Measurements from ENCODE around the gene MB21D2. TPM values are rescaled to one million over a fixed set of nuclear protein-coding genes. Genes with fewer than 3 reads are reported as not detected.

MB21D2 gene
- total and polyA plus RNA-seq, 2 donors (not counting 1 experiment from before 2014, with no cell fraction given): 0.03 to 0.20 TPM

DNA sequence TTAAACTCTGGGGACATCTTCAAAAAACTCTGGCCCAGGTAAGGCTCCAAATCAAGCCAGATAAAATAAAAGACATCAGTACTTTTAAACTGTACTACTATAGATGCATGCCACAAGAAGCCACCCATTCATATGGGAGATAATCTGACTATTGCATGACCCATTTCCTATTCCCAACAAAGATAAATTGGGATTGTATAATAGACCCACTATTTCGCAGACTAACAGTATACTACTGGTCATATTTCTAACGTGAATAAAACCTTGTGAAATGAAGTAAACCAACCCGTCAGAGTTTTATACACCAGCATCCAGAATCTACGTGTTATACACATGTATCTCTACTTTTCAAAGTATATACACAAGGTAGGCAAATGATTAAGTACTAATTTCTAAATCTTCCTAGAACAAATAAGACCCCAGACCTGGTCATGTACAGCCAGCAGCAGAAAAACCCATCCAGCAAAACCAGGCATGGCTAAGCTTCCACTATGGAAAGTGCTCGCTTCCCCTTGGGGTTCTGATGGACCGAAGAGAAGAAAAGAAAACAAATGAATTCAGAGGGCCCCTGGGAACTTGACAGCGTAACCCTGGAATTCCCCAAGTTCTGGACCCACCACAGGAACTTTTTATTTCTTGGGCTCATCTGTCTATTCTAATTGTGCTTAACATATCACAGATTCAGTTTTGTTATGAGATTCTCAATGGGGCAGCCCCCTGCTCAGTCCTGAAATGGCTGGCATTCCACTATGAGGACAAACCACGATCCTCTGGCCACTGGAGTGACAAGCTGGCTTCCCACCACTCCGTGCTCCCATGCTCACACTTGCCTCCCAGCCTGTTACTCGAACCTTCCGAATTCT, 69.1 kb downstream of the MB21D2 start:
- peaks cover 4% of the 10 kb centered on the region for H3K27me3 Mint-ChIP-seq
- no peak overlapping the region for H3K4me3 Mint-ChIP-seq
- Histone ChIP-seq H3K27me3 (replicated peaks in 1 of 4; ENCODE audit: control extremely low read depth in 1 of 4, control insufficient read depth in 3 of 4, insufficient read depth in 4 of 4, low read length in 3 of 4) (no peaks in the 10 kb centered on the region), H3K79me2 (ENCODE audit: control insufficient read depth, insufficient read depth, low read length) (no peaks in the 10 kb centered on the region), H3K36me3 (replicated peaks in 1 of 2; ENCODE audit: control extremely low read depth in 1 of 2, control insufficient read depth in 1 of 2, extremely low read depth in 1 of 2, insufficient read depth in 2 of 2, low read length in 1 of 2) (no peaks in the 10 kb centered on the region), H3K9ac (ENCODE audit: low read length) (no peak overlapping the region), H3K4me2 (replicated peaks; ENCODE audit: low read depth, low read length, poor library complexity, severe bottlenecking) (no peak overlapping the region), H3K4me1 (ENCODE audit: control insufficient read depth in 2 of 2, insufficient read depth in 2 of 2, low read length in 2 of 2) (no peaks in the 10 kb centered on the region), H3K9me3 (ENCODE audit: control extremely low read depth in 1 of 3, control insufficient read depth in 2 of 3, insufficient read depth in 1 of 3, low read length in 2 of 3) (no peaks in the 10 kb centered on the region), H3K4me3 (ENCODE audit: control extremely low read depth in 1 of 5, extremely low read depth in 1 of 5, insufficient read depth in 1 of 5, low read depth in 2 of 5, low read length in 4 of 5) (no peak overlapping the region), H4K20me1 (ENCODE audit: control insufficient read depth, insufficient read depth, low read length, poor library complexity, severe bottlenecking) (no peaks in the 10 kb centered on the region), H2AFZ (ENCODE audit: insufficient read depth, low read depth, low read length, poor library complexity, severe bottlenecking) (no peak overlapping the region), H3K27ac (ENCODE audit: low read length in 2 of 2) (no peak overlapping the region)
- no peaks in the 10 kb centered on the region for H3K9me3 Mint-ChIP-seq (ENCODE audit: insufficient read depth)
- no peak for ATAC-seq (ENCODE audit: low read depth)
- 32% methylated on average over 3 of the region's 11 CpGs for WGBS (ENCODE audit: insufficient coverage)
- no peak for TF ChIP-seq EZH2 (IDR thresholded peaks at IDR 0.05; ENCODE audit: borderline replicate concordance, insufficient read depth, low read depth, low read length, poor library complexity, severe bottlenecking)
- TF ChIP-seq, protein P1, sequence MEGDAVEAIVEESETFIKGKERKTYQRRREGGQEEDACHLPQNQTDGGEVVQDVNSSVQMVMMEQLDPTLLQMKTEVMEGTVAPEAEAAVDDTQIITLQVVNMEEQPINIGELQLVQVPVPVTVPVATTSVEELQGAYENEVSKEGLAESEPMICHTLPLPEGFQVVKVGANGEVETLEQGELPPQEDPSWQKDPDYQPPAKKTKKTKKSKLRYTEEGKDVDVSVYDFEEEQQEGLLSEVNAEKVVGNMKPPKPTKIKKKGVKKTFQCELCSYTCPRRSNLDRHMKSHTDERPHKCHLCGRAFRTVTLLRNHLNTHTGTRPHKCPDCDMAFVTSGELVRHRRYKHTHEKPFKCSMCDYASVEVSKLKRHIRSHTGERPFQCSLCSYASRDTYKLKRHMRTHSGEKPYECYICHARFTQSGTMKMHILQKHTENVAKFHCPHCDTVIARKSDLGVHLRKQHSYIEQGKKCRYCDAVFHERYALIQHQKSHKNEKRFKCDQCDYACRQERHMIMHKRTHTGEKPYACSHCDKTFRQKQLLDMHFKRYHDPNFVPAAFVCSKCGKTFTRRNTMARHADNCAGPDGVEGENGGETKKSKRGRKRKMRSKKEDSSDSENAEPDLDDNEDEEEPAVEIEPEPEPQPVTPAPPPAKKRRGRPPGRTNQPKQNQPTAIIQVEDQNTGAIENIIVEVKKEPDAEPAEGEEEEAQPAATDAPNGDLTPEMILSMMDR (IDR thresholded peaks at IDR 0.05): no peak
- CTCF ChIA-PET: no interaction called here
- no peaks in the 10 kb centered on the region for H3K4me1 Mint-ChIP-seq
- H3K27ac Mint-ChIP-seq: no peak overlapping the region
- intact Hi-C loops (cut with micrococcal nuclease): no loop called here
- POLR2A ChIA-PET: no interaction called here
- no peak for DNase-seq

DNA sequence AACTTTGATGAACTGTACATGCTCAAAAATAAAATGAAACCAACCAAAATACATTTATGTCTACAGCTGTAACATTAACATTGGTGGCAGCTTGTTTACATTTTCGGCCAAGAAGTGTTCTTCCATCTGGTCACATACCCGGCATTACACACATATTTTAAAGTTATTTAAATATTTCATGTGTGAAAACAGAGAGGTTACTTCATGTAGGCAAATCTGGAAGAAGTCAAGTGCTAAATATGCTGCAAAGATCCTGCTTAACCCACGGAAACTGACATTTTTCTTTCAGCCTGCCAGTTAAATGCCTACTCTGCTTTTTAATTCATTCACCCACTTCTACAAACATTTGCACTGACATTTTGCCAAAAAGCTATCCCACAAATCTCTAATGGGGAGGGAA, 69.7 kb downstream of the MB21D2 start:
- no peaks in the 10 kb centered on the region for H3K79me2 ChIP-seq (ENCODE audit: control insufficient read depth, insufficient read depth, low read length)
- no peaks in the 10 kb centered on the region for H3K27me3 ChIP-seq (replicated peaks in 1 of 4; ENCODE audit: control extremely low read depth in 1 of 4, control insufficient read depth in 3 of 4, insufficient read depth in 4 of 4, low read length in 3 of 4)
- H3K9me3 Mint-ChIP-seq (ENCODE audit: insufficient read depth): no peaks in the 10 kb centered on the region
- H3K27ac ChIP-seq (ENCODE audit: low read length in 2 of 2): no peak overlapping the region
- WGBS (ENCODE audit: insufficient coverage): 100% methylated on average over 1 of the region's 3 CpGs
- no peaks in the 10 kb centered on the region for H3K9me3 ChIP-seq (ENCODE audit: control extremely low read depth in 1 of 3, control insufficient read depth in 2 of 3, insufficient read depth in 1 of 3, low read length in 2 of 3)
- H3K4me1 Mint-ChIP-seq: no peaks in the 10 kb centered on the region
- H3K9ac ChIP-seq (ENCODE audit: low read length): no peak overlapping the region
- peaks cover 4% of the 10 kb centered on the region for H3K27me3 Mint-ChIP-seq
- H3K4me3 Mint-ChIP-seq: no peak overlapping the region
- no peak overlapping the region for H3K27ac Mint-ChIP-seq
- DNase-seq: no peak
- H4K20me1 ChIP-seq (ENCODE audit: control insufficient read depth, insufficient read depth, low read length, poor library complexity, severe bottlenecking): no peaks in the 10 kb centered on the region
- no peak overlapping the region for H3K4me3 ChIP-seq (ENCODE audit: control extremely low read depth in 1 of 5, extremely low read depth in 1 of 5, insufficient read depth in 1 of 5, low read depth in 2 of 5, low read length in 4 of 5)
- no peaks in the 10 kb centered on the region for H3K4me1 ChIP-seq (ENCODE audit: control insufficient read depth in 2 of 2, insufficient read depth in 2 of 2, low read length in 2 of 2)
- H2AFZ ChIP-seq (ENCODE audit: insufficient read depth, low read depth, low read length, poor library complexity, severe bottlenecking): no peak overlapping the region
- H3K36me3 ChIP-seq (replicated peaks in 1 of 2; ENCODE audit: control extremely low read depth in 1 of 2, control insufficient read depth in 1 of 2, extremely low read depth in 1 of 2, insufficient read depth in 2 of 2, low read length in 1 of 2): no peaks in the 10 kb centered on the region
- intact Hi-C loops (cut with micrococcal nuclease): no loop called here
- POLR2A ChIA-PET: no interaction called here
- no peak for ATAC-seq (ENCODE audit: low read depth)
- CTCF ChIA-PET: no interaction called here
- no peak for TF ChIP-seq EZH2 (IDR thresholded peaks at IDR 0.05; ENCODE audit: borderline replicate concordance, insufficient read depth, low read depth, low read length, poor library complexity, severe bottlenecking)
- TF ChIP-seq, protein P1 (IDR thresholded peaks at IDR 0.05): no peak
- no peak overlapping the region for H3K4me2 ChIP-seq (replicated peaks; ENCODE audit: low read depth, low read length, poor library complexity, severe bottlenecking)

All from B cell (primary cell).